ENCODE data around the gene FOXC2.

FOXC2 gene

DNA sequence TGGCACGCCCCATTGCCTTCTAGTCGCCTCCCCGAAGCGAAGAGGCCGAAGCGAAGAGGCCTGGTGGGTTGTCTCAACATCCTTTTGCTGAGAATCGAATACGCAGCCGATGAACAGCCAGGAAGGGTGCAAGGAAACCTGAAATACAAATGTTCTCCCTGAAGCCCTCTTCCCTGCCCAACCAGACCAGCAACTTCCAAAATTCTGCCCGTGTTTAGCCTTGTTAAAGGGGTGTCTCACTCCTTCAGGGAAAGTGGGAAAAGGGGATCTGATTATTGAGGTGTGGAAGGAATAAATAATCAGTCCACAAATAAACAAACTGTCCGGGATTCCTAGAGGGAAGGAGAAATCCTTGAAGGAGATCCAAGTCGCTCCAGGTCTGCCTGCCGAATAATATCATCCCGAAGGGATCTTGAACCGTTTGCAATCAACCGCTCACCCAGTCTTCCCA is 1.4 kb upstream of the FOXC2 start:
- TF ChIP-seq CTCF (IDR thresholded peaks at IDR 0.05) (no peak), ZFX (IDR thresholded peaks at IDR 0.05; ENCODE audit: borderline replicate concordance) (no peak)
- no peak overlapping the region for H3K27ac ChIP-seq

DNA sequence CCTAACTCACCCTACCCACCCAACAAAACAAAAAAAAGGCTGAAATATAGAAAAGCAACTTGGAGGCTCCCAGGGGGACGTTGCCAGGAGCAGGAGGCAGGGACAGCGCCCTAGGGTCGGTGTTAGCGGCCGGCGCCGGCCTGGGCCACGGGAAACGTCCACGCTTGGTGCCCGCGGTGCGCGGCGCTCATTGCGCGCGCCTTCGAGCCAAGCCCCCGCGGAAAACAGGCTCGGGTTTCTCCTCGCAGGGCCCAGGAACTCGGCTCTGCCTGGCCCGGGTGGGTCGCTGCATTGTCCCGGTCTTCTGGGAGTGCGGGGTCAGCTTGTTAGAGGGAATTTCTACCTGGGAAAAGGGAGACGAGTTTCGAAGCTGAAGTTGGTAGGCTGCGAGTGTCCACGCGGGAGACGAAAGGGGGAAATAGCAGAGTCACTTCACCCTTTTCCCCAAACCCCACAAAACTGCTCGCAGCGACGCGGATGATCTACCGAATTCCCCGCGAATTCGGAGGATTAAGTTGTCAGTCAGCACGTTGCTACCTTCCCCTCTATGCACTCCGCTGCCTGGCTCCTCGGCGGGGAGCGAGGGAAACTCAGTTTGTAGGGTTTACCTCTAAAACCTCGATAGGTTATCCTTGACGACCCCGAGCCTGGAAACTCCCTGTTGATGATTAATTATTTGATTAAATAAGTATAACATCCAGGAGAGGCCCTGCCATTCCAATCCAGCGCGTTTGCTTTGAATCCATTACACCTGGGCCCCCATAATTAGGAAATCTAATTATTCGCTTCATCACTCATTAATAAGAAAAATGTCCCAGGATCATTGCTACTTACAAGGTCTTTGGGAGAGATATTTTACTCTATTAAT is 751 bp upstream of the FOXC2 start:
- TF ChIP-seq CTCF (IDR thresholded peaks at IDR 0.05) (no peak), ZFX (IDR thresholded peaks at IDR 0.05; ENCODE audit: borderline replicate concordance) (no peak)
- H3K27ac ChIP-seq, result no peak overlapping the region

- TF ChIP-seq CTCF (IDR thresholded peaks at IDR 0.05), result no peak
- no peak for TF ChIP-seq ZFX (IDR thresholded peaks at IDR 0.05; ENCODE audit: borderline replicate concordance)
- H3K27ac ChIP-seq, result no peak overlapping the region
These were observed 504 bp downstream of the FOXC2 start for GRCh38 chr16:86566966-86567700.

GRCh38 chr16:86567701-86568581 is 1.3 kb downstream of the FOXC2 start:
- TF ChIP-seq ZFX (IDR thresholded peaks at IDR 0.05; ENCODE audit: borderline replicate concordance) (no peak), CTCF (IDR thresholded peaks at IDR 0.05) (no peak)
- no peak overlapping the region for H3K27ac ChIP-seq

DNA sequence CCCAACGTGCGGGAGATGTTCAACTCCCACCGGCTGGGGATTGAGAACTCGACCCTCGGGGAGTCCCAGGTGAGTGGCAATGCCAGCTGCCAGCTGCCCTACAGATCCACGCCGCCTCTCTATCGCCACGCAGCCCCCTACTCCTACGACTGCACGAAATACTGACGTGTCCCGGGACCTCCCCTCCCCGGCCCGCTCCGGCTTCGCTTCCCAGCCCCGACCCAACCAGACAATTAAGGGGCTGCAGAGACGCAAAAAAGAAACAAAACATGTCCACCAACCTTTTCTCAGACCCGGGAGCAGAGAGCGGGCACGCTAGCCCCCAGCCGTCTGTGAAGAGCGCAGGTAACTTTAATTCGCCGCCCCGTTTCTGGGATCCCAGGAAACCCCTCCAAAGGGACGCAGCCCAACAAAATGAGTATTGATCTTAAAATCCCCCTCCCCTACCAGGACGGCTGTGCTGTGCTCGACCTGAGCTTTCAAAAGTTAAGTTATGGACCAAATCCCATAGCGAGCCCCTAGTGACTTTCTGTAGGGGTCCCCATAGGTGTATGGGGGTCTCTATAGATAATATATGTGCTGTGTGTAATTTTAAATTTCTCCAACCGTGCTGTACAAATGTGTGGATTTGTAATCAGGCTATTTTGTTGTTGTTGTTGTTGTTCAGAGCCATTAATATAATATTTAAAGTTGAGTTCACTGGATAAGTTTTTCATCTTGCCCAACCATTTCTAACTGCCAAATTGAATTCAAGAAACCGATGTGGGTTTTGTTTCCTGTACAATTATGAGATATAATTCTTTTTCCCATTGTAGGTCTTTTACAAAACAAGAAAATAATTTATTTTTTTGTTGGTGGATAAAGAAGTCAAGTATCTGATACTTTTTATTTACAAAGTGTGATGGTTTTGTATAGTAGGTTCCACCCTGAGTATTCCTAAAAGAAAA is 2.3 kb downstream of the FOXC2 start:
- H3K27ac ChIP-seq, result no peak overlapping the region
- no peak for TF ChIP-seq ZFX (IDR thresholded peaks at IDR 0.05; ENCODE audit: borderline replicate concordance)
- TF ChIP-seq CTCF (IDR thresholded peaks at IDR 0.05), result no peak
